ENCODE measurements around the gene MYOF.
"Not testable (repeated sequence)": the region's sequence is repeated elsewhere in the genome, so short reads cannot be mapped to it uniquely, and the experiment has no call there.

The MYOF gene

DNA sequence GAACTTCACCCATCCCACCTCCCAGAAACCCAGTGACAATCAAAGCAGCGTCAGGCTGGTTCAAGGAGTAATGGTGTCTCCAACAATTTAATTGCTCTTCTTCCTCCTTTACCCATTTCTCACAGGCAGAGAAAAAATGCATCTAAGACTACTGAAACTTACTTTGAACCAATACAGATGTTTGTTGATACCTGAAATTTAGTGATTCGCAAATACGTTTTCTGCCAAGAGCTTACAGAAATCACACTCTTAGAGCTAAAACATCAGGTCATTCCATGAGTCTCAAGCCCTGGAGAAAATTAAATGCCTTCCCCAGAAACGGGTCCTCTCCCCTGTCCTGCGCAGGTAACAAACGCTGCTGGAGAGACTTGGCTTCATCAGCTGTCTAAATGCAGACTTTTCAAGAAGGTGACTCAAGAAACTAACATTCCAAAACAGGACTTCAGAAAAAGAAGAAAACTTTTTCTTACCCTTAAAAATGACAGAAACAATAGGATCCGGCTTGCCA, 443 bp downstream of the MYOF start:
- no peak for DNase-seq (ENCODE audit: low read depth, low spot score)
- peak overlapping the region; percentile 99 for H3K27ac ChIP-seq

DNA sequence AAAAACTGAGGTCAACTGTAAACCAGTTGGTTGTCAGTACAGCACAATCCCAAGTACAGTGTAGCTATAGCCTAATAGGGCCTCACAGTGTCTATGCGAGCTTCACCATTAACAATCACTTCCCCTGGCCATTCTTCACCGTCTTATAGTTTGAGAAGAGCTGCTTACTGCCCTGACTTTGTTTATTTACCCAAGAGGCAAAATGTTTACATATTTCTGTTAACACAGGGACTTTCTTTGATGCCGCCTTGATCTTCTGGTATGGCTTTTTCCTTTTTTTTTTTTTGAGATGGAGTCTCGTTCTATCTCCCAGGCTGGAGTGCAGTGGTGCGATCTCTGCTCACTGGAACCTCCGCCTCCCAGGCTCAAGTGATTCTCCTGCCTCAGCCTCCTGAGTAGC, 3.3 kb downstream of the MYOF start:
- peak overlapping the region; percentile 99 for H3K27ac ChIP-seq
- no peak for DNase-seq (ENCODE audit: low read depth, low spot score)

GRCh38 chr10:93476756-93477155, 5.4 kb downstream of the MYOF start:
- no peak for DNase-seq (ENCODE audit: low read depth, low spot score)
- H3K27ac ChIP-seq = peak overlapping the region; percentile 99

DNA sequence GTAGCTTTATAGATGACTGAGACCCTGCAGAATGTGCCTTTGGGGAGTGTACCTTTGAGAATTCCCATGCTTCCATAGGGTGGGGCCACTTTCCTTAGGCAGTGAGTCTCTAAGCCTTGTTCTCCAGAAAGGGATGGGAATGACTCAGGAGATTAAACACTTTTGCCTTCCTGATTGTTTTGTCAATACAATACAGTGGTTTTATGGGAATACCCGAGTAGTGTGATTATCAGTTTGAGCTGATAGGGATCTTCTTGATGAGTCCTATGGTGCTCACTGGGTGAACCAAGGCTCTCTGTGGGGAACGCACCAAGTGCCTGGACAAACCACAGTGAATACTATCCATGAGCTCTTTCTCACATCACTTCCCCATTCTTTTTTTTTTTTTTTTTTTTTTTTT, 6.3 kb downstream of the MYOF start:
- H3K27ac ChIP-seq = peak overlapping the region; percentile 99
- peak; percentile 69 for DNase-seq (ENCODE audit: low read depth, low spot score)

DNA sequence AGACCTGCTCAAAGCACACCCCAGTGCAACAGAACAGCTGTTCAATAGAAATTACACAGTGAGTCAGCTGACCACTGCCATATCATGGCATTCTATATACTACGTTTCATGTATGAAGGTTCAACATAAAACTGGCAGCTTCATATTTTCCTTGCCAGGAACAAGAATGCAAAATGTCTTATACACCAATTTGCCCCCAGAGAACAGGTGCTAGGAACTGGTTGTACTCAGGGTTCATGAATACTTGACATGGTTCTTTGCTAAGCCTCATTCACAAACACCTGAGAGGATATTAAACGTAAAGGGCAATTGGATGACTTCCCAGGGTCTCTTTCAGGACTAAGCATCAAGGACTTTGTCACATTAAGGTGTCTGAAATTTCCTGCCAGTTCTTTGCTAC, 6.9 kb downstream of the MYOF start:
- no peak for DNase-seq (ENCODE audit: low read depth, low spot score)
- H3K27ac ChIP-seq = peak overlapping the region; percentile 99

- DNase-seq (ENCODE audit: low read depth, low spot score) = no peak
- H3K27ac ChIP-seq = peak overlapping the region; percentile 99
These were observed 8.2 kb downstream of the MYOF start for GRCh38 chr10:93473804-93474472.

DNA sequence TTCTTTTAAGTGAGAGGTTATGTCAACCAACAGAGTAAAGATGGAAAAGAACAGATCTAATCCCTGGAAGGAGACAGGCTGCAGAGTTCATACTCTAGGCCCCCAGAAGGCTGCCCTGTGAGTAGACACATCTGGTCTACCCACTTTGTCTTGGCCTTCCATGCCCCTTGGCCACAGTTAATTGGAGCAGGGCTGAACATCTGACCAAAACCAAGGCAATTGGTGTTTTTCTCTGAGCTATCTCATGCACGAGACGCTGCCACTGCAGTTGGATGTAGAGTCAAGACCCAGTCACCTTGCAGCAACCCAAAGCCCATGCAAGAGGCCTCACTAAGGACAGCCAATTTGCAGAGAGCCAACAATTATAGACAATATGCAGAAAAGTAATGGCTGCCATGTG, 9.0 kb downstream of the MYOF start:
- DNase-seq (ENCODE audit: low read depth, low spot score) = no peak

DNA sequence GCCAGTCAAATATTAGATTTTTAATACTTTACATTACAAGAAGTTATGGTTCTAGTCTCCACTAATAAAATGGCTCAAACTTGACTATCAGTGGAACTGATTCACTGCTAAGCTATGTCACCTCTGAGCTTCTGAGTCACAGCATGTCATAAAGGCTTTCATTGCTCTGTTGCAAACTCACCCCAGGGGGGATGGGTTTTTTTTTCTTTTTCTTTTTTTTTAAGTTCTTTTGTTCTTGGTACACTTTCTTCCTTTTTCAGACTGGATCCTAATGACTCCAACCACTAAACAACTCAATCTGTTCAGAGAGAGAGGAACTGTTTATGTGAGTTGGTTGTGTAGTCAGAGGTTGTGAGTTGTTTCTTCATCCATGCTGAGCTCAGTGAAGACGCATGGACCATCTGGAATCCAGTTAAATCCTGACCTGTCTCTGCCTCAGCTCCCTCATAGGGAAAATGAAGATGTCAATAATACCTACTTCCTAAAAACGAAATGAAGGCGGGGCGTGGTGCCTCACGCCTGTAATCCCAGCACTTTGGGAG, 11.0 kb downstream of the MYOF start:
- H3K27ac ChIP-seq = peak overlapping the region; percentile 99
- peak; percentile 68 for DNase-seq (ENCODE audit: low read depth, low spot score)

More for the DNA sequence above, 9.0 kb downstream of the MYOF start:
- H3K27ac ChIP-seq = peak overlapping the region; percentile 99

DNA sequence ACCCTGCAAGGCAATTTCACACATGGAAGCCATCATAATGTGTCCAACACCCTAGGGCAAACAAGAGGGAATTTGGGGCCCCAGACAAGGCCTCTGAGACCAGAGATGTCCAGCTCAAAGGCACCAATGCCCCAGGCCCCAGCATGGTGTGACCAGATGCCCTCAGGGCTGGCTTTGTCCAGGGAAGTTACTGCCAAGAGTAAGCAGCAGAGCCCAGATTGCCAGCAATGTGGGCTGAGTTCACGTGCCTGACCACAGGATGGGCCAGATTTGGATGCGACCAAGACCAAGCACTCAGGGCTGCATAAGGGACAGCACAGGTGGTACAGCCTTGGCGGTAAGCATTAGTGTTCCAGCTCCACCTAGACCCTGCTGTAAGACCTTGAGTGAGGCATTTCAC, 12.7 kb downstream of the MYOF start:
- H3K27ac ChIP-seq = peak overlapping the region; percentile 99
- DNase-seq (ENCODE audit: low read depth, low spot score) = no peak

- no peak for DNase-seq (ENCODE audit: low read depth, low spot score)
- peak overlapping the region; percentile 99 for H3K27ac ChIP-seq
These were observed 13.5 kb downstream of the MYOF start for GRCh38 chr10:93468461-93469213.

DNA sequence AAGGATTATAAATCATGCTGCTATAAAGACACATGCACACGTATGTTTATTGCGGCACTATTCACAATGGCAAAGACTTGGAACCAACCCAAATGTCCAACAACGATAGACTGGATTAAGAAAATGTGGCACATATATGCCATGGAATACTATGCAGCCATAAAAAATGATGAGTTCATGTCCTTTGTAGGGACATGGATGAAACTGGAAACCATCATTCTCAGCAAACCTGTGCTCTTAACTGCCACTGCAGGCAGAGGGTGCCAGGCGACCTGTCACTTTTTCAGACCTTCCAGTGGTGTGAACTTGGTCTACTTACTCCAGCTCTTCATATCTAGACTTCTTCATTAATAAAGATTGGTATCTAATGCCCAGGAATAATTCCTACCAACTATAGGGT, 14.5 kb downstream of the MYOF start:
- not testable (repeated sequence) for DNase-seq (ENCODE audit: low read depth, low spot score)
- H3K27ac ChIP-seq = peak overlapping the region; percentile 99

DNA sequence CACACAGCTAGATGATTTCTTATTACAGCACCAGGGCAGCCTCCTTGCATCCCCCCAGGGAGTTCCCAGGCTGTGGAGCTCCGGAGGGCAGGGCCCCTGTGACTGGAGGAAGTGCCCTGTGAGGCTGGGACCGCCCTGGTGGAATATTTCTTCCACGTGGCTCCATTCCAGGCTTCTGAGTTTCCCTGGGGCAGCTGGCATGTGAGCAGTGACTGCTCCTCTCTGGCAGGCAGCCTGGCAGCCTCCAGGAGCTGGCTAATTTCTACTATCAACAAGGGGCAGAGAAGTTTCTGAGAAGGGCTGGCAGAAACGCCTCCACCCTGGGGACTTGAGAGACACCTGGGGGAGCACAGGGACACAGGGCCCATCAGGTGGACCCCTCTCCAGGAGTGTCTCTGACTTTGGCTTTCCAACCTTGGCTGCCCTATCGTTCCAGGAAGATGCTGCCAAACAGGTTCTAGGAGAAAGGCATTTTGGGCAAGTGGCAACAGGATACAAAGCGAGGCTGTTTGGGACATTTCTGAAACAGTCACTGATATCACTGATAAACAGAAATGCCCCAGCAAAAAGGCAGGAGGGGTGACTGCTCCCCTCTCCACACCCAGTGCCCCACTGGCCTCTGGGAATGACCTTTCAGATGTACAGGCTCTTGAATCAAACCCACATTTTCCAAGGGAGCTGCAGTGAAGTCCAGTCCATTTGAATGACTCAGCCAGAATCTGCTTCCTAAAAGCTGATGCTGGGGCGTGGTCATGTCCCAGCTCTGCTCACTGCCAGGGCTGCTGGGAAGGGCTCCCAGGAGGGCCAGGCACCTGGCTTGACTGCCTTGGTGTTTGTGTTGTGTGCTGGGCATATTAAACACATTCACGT, 16.1 kb downstream of the MYOF start:
- H3K27ac ChIP-seq = peak overlapping the region; percentile 99
- DNase-seq (ENCODE audit: low read depth, low spot score) = peak; percentile 91

DNA sequence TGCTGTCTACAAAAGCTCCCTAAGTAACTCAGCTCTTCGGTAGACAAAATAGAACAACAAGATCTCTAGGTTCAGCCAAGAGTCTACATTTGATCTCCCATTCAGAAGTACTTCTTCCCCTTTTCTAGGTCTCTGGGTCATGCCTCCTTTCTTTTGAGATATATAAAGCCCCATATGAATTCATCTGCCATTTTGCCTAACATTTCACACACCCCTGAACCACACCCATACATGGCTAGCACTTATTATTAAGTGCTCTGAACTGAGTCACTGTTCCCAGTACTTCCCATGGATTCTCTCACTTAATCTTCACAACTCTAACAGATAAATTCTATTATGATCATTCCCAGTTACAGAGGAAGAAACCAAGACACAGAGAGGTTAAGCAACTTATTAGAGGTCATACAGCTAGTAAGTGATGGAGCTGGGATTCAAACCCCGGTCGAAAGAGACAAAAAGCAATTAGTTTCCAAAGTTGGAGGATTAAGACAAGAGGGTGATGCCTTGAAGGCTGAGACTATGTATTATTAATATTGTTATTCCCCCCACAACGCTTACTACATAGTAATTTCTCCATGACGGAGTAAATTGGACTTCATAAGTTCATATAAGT, 17.3 kb downstream of the MYOF start:
- no peak for DNase-seq (ENCODE audit: low read depth, low spot score)
- H3K27ac ChIP-seq = peak overlapping the region; percentile 99

DNA sequence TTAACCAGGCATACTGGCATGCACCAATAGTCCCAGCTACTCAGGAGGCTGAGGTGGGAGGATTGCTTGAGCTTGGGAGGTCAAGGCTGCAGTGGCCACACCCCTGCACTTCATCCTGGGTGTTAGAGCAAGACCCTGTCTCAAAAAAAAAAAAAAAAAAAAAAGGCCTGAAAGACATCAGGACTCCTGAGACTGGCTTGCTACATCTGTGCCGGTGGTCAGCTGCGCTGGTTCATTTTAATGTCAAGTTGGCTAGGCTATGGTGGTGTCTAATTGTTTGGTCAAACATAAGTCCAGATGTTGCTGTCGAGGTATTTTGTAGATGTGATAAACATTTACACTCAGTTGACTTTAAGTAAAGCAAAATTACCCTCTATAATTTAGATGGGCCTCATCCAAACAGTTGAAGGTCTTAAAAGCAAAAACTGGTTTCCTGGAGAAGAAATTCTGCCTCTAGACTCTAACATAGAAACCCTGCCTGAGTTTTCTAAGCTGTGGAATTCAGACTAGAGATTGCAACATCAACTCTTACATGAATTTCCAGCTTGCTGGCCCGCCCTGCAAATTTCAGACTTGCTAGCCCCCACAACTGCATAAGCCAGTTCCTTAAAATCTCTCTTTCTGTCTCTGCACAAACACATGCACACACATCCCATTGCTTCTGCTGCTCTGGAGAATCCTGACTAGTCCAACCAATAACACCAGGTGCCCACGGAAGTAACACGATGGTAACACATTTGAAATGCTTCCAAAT, 18.2 kb downstream of the MYOF start:
- DNase-seq (ENCODE audit: low read depth, low spot score) = no peak
- H3K27ac ChIP-seq = peak overlapping the region; percentile 99

GRCh38 chr10:93462881-93463280, 19.3 kb downstream of the MYOF start:
- no peak for DNase-seq (ENCODE audit: low read depth, low spot score)
- H3K27ac ChIP-seq = peak overlapping the region; percentile 99

- peak overlapping the region; percentile 99 for H3K27ac ChIP-seq
- no peak for DNase-seq (ENCODE audit: low read depth, low spot score)
These were observed 19.8 kb downstream of the MYOF start for GRCh38 chr10:93462371-93462770.

- no peak for DNase-seq (ENCODE audit: low read depth, low spot score)
- H3K27ac ChIP-seq = peak overlapping the region; percentile 99
These were observed 20.3 kb downstream of the MYOF start for GRCh38 chr10:93461807-93462178.

GRCh38 chr10:93461109-93461806, 20.9 kb downstream of the MYOF start:
- peak overlapping the region; percentile 99 for H3K27ac ChIP-seq
- no peak for DNase-seq (ENCODE audit: low read depth, low spot score)

DNA sequence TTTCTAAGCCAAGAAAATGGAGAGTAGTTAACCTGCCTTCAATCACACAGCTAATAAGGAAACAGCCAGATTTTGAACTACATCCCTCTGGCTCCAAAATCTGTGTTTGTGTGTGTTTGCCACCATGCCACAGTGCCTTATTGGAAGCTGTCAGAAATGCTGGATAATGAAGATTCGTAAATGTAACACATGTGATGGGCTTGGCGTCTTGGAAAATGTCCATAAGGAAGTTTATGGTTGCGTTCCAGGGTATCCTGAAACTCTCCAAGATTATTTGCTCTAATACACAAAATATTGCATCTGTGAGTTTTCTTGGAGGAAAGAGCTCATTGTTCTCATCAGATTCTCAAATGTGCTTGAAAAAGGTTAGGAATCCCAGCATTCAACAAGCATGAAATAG, 22.7 kb downstream of the MYOF start:
- DNase-seq (ENCODE audit: low read depth, low spot score) = no peak
- H3K27ac ChIP-seq = peak overlapping the region; percentile 99
